ENCODE results near the gene UXS1.

The UXS1 gene

DNA sequence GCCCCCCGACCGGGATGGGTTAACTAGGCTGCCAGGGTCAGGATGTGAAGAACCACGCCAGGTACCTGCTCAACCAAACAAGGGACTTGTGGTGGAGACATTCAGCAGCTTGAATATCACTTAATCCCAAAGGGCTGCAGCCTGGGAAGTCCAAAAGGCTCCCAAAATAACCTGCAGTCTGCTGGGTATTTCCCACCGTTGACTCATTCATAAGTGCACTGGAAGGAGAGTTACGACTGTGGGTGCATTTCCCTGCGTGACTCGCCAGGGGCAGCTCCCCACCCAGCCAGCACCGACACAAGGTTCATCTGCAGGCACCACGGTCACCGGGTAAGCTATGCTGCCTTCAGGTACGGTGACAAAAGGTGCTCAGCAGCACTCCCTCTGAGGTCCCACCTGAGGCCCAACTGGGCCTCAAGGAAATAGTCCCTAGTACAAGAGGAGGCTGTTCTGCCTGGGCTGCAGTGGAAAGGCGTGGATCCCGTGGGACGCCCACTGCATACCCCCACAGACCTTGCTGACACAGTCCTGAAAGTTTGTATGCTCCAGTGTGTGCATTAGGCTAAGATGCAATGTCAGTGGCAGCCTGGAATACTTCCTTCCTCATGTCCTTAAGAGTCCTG lies 86.5 kb downstream of the UXS1 start:
- no peak for DNase-seq

DNA sequence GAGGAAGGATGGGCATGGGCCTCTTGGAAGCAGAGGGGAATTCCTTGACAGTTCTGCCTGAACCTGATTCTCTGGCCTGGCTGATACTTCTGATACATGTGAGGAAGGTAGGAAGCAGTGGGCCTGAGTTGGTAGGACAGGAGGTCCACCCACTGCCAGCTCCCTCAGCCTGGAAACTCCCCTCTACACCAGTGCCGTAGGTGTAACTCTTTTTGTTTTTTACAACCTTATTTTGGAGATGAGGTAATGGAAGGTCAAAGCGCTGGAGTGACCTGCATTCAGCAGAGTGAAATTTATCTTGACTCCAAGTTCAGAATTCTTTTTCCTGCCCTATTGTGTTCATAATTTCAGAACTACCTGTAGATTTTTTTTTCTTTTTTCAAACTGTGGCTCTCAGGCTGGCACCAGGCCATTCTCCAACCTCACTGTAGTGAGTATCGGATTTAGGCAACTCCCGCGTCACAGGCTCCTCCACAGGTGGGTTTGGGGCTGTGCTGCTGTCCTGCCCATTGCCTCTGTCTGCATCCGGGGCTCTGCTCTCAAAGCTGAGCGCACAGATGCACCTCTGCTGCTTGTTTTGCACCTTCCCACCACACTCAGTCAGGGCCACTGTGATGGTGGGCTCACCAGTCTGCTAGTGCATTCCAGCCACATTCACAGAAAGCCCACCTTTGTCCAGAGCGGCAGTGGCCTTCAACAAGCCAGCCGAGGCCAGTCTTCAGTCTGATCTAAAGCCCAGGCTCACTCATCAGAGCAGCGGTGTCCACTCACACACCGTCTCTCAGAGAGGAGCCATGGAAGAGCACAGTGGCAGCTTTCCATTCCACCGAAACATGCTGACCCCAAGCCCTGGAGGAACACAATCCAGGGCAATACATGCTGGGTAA lies 87.2 kb downstream of the UXS1 start:
- no peak for DNase-seq

- peak in 2 of 3 experiments; percentile 20 to 63 for DNase-seq
Measured at GRCh38 chr2:106105151-106105922, 88.8 kb downstream of the UXS1 start.

- DNase-seq, result peak; percentile 37 to 78 (median 44)
Measured at GRCh38 chr2:106104332-106105062, 89.6 kb downstream of the UXS1 start.

- no peak for DNase-seq
Measured at GRCh38 chr2:106099691-106100090, 94.4 kb downstream of the UXS1 start.

- no peak for DNase-seq
Measured at GRCh38 chr2:106098664-106099063, 95.4 kb downstream of the UXS1 start.

DNA sequence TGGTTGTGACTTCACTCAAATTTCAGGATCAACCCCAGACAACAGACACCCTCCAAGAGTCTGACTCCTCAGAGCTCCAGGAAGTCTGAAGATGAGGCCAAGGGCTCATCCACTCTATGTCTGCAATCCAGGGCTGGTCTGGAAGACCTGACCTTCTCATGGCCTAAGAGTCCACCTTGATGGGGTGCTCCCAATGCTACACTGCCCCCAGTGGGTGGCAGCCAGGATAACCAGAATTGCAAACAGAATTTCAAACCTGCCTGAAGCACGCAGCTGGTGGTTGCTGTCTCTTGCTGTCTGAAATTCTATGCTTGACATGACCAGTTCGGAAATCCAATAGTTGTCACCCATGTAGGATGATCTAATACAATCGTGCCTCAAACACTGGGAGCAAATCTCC lies 96.0 kb downstream of the UXS1 start:
- DNase-seq, result peak in 1 of 3 experiments; percentile 7

- DNase-seq, result peak in 1 of 3 experiments; percentile 28
Measured at GRCh38 chr2:106097038-106098000, 96.8 kb downstream of the UXS1 start.

- DNase-seq, result no peak
Measured at GRCh38 chr2:106096299-106097037, 97.6 kb downstream of the UXS1 start.

- DNase-seq, result no peak
Measured at GRCh38 chr2:106095478-106096298, 98.4 kb downstream of the UXS1 start.

- no peak for DNase-seq
Measured at GRCh38 chr2:106094131-106094841, 99.8 kb downstream of the UXS1 start.

GRCh38 chr2:106090916-106091618 lies 103.0 kb downstream of the UXS1 start:
- DNase-seq, result no peak

DNA sequence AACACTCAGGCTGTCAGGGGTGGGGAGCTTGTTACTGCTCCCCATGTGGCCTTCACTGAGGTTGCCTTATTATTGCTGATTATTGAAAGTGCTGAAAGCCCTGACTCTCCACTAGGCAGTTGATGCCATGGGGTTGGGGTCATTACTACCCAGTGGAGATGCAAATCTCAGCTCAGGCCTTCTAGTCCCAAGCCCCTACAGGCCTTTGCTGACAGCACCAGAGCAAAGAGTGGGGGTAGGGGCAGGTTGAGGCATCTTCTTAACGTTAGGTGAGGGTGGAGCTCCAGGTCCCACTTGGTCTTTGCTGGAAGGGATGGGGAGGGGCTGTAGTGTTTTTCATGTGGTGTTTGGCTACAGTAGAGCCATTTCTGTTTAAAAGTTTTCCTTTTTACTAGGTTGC lies 104.5 kb downstream of the UXS1 start:
- DNase-seq, result no peak

DNA sequence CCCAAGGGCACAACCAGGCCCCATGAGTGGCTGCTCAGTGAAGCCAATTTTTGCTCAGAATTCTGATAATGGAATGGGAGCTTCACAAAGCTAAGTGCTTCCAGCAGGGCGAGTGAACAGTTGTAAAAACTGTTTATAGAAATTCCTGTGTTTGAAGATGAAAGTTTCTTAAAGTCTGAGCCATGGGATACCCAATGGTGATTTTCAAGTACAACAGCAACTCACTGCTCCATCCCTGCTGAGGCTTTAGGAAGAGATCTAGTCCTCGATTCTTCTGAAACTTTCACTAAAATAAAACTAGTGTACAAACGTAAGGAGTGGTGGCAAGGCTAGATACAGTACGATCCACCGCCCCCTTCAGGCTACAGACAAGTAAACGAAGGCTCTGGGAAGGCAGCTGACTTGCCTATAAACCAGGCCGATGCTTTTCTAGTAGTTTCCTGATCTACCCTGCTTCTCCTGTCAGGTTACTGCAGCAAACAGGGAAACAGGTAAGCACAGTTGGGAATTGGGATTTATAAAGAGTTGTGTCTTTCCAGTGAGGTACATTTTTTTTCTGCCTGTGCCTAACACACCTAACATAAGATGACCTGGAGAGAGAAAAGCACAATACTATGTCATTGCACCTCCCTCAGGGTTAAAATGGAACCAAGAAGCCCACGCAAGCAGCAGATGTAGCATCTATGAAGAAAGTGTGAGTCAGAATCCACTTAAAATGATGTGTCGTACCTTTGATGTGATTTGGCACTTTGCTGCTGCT lies 108.7 kb downstream of the UXS1 start:
- no peak for DNase-seq

GRCh38 chr2:106080959-106081358 lies 113.1 kb downstream of the UXS1 start:
- no peak for DNase-seq

DNA sequence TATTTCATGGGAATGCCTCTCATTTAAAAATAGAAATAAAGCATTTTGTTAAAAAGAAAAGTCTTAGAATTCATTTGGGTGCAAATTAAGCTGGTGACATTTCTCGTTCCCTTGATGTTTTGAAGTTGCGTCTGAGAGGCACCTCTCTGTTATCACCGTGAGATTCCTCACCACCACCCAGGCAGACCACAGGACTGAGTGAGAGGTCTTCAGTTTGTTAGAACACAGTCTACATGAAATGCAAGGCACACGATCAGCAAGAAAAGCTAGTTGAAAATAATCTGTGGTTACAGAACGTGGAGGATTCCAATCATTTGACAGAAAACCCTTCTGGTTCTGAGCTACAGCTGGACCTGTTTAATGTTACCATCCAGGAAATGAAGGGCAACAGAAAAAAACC lies 116.0 kb downstream of the UXS1 start:
- DNase-seq, result no peak

DNA sequence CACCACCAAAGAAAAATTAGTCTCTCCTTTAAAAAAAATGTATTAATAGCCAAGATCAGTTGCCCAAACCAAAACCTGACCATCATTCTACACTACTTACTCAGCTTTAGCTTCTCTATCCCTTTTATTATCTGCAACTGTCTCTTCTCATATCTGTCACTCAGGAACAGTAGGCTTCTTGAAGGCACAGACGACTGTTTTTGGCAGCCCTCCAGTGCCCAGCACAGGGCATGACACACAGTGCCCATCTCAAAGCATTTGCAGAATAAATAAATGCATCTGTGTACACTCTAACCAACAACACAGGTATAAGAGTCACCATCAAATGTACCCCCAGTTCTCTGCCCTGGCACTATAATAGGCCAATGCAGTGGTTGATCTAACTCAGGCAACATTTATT lies 117.2 kb downstream of the UXS1 start:
- peak in 1 of 3 experiments; percentile 1 for DNase-seq

DNA sequence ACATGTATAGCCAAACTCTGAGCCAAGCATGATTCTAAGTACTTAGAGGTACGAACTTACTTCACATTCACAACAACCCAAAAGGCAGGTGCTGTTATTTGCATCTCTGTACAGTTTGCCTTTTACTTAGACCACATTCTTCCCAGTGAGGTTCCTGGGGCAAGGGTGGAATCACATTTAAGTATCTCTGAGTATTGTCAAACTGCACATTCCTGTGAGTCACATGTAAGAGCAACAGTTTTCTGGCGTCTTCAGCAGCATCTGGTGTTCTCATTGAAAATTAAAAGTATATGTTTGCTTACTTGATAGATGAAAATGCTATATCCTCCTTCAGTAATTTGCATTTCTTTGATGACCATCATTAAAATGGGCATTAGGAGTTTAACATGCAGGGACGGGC lies 119.1 kb downstream of the UXS1 start:
- DNase-seq, result no peak
